Esophagus (tissue), 2 donors: ENCODE results near the gene COL8A2. TPM values are rescaled to one million over a fixed set of nuclear protein-coding genes. Genes with fewer than 3 reads are reported as not detected.

Experiments used
- H3K27ac ChIP-seq, 2 donors: one replicate each; pipeline ENCODE4 v1.5.1; 2013; ENCODE audit warnings: low read depth in 2 of 2, mild to moderate bottlenecking in 2 of 2, inconsistent platforms in 1 of 2, low read length in 1 of 2, moderate library complexity in 1 of 2
- H3K27me3 ChIP-seq, 2 donors: one replicate each; pipeline ENCODE4 v1.6.1; 2013; ENCODE audit warnings: low read length in 2 of 2, control low read depth in 1 of 2, mild to moderate bottlenecking in 1 of 2; ENCODE audit not compliant: insufficient read depth in 2 of 2, control insufficient read depth in 1 of 2
- H3K36me3 ChIP-seq, 2 donors: one replicate each; pipeline ENCODE4 v1.6.1; 2013; ENCODE audit warnings: low read length in 1 of 2; ENCODE audit not compliant: control insufficient read depth in 2 of 2, insufficient read depth in 2 of 2
- H3K4me1 ChIP-seq, 2 donors: one replicate each; pipeline ENCODE4 v1.6.1; 2013; ENCODE audit warnings: low read length in 1 of 2; ENCODE audit not compliant: control insufficient read depth in 2 of 2, insufficient read depth in 2 of 2
- H3K4me3 ChIP-seq, 2 donors: one replicate each; pipeline ENCODE4 v1.5.1; 2013; ENCODE audit warnings: low read length in 2 of 2, mild to moderate bottlenecking in 2 of 2, low read depth in 1 of 2, moderate library complexity in 1 of 2
- H3K9me3 ChIP-seq, 2 donors: one replicate each; pipeline ENCODE4 v1.6.1; 2013; ENCODE audit warnings: mild to moderate bottlenecking in 2 of 2, low read depth in 1 of 2, low read length in 1 of 2, moderate library complexity in 1 of 2; ENCODE audit not compliant: control insufficient read depth in 2 of 2, insufficient read depth in 1 of 2
- WGBS, 2 donors: extraction: QIAGEN DNeasy Blood & Tissue Kit; methylation state at CpG; one replicate each; pipeline ENCODE4 v1.1.7; 2013; 5-methylcytosine and 5-hydroxymethylcytosine counted together
- polyA plus RNA-seq, 2 donors: library from polyadenylated mRNA; stranded (reverse); fragments of 200-250 nt; gene quantifications; one replicate each; pipeline ENCODE4 v1.2.3, GENCODE V29; 2013
- donor health status: healthy with polysubstance abuse.
- donor health status: Bipolar disorder and iron deficiency.

COL8A2 gene
- polyA plus RNA-seq, 2 donors = 2.0 to 2.9 TPM

DNA sequence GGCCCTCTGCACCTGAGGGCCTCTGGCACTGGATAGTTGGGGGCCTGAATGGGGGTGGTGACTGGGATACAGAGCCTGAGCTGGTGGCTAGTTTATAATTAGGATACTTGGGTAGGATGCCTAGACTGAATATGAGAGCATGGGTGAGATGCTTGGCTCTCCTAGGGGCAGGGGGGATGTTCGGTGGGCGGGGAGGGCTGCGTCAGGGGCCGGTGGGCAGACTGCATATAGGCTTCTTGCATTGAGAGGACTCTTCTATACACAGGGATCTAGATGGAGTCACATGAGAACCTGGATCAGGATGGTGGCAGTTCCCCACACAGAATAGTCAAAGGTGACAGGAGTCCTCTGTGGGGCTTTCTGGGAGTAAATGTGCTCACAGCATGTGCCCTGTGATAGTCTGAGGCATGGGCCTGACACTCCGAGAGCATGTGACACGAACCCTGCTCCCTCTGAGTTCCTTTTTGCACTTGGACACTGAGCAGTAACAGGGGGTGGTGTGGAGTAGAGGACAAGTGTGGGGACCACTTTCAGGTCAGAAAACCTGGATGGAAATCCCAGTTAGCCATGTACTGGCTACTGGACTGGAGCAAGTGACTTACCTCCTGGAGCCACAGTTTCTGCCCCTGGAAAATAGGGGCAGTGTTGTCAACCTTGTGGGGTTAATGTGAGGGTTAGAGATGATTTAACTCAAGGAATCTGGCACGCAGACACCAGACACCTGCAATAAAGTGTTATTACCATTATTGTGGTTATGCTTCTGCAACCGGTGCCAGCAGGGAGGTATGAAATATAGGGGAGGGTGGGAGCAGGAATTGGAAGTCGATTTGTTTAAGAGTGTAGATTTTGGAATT lies 33.2 kb upstream of the COL8A2 start:
- Histone ChIP-seq H3K27me3 (no peaks in the 10 kb centered on the region), H3K4me3 (peak overlapping the region; percentile 95 to 98), H3K36me3 (peaks cover 0 to 2% of the 10 kb centered on the region in 2 donors), H3K27ac (peak overlapping the region; percentile 96 to 99), H3K9me3 (no peaks in the 10 kb centered on the region), H3K4me1 (peaks cover 20 to 35% of the 10 kb centered on the region in 2 donors)
- WGBS, 2 donors = 37% methylated on average over 9 of the region's 9 CpGs

DNA sequence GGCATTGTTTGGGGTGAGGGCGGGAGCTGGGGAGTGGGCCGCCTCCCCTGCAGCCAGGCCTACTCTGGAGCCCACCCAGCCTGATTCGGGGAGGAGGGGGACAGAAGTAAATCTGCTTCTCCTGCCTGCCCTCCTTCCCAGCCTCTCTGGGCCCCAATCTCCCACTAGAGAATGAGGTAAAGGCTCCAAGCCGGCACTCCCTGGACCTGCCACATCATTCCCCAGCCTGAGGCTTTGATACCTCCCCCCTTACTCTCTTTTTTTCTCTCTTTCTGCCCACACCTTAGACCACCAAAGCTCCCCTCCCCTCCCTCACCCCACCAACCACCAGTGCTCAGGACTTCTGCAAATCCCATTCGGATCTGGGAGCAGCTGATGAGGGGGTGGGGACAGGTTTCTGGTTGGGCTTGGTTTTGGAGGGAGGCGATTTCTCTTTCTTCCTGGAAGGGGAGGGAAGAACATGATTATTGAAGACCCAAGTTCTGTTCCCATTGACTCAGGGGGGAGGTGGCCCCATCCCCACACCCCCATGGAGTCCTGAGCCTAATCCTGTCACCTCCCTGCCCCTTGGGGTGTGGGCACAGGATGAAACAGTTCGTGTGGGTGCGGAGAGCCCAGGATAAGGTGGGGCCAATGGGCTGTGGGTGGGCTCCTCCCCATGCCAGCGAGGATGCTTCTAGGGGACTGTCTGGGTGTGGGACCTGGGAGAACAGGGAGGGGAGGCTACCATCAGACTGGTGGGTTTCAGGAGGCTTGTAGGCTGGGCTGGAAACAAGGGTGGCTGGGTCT lies 32.3 kb upstream of the COL8A2 start:
- H3K36me3 ChIP-seq = peaks cover 0 to 2% of the 10 kb centered on the region in 2 donors
- 2 to 12% methylated on average over 9 of the region's 9 CpGs for WGBS, 2 donors
- H3K9me3 ChIP-seq = no peaks in the 10 kb centered on the region
- peak overlapping the region; percentile 96 to 99 for H3K27ac ChIP-seq
- no peaks in the 10 kb centered on the region for H3K27me3 ChIP-seq
- H3K4me3 ChIP-seq = peak overlapping the region; percentile 95 to 98
- peaks cover 17 to 35% of the 10 kb centered on the region in 2 donors for H3K4me1 ChIP-seq

DNA sequence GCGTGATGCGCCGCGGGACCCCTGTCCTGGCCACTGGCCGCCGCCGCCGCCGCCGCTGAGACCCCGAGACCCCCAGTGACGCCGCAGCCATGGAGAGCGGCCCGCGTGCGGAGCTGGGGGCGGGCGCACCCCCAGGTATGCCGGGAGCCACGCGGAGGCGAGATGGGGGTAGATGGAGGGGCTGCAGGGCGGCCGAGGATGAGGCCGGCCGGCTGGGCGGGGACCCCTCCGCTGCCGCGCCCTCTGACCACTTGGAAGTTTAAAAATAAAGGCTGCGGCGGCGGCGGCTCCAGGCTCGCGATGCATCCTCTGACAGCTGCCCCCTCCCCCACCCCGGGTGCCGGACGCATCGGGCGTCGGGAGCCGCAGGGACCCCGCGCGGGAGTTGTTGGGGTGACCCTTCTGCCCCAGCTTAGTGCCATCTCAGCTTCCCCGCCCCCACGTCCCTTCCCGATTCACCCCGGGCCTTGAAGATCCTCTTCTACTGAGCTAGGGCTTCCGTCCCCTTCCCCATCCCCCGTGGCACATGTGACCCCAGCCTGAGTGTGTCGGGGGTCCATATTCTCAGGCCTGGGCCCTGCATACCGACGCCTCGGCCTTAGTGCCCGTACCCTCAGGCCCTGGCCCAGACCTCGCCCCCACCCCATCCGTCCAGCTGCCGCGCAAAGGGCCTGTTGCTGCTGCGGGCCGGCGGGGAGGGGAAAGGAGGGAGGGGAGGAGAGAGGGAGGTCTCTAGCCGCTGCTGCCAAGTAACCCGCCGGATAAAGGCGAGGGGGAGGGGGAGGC lies 31.5 kb upstream of the COL8A2 start:
- H3K36me3 ChIP-seq = peaks cover 0 to 2% of the 10 kb centered on the region in 2 donors
- WGBS, 2 donors = 1% methylated on average over 55 to 69 of the region's 69 CpGs

DNA sequence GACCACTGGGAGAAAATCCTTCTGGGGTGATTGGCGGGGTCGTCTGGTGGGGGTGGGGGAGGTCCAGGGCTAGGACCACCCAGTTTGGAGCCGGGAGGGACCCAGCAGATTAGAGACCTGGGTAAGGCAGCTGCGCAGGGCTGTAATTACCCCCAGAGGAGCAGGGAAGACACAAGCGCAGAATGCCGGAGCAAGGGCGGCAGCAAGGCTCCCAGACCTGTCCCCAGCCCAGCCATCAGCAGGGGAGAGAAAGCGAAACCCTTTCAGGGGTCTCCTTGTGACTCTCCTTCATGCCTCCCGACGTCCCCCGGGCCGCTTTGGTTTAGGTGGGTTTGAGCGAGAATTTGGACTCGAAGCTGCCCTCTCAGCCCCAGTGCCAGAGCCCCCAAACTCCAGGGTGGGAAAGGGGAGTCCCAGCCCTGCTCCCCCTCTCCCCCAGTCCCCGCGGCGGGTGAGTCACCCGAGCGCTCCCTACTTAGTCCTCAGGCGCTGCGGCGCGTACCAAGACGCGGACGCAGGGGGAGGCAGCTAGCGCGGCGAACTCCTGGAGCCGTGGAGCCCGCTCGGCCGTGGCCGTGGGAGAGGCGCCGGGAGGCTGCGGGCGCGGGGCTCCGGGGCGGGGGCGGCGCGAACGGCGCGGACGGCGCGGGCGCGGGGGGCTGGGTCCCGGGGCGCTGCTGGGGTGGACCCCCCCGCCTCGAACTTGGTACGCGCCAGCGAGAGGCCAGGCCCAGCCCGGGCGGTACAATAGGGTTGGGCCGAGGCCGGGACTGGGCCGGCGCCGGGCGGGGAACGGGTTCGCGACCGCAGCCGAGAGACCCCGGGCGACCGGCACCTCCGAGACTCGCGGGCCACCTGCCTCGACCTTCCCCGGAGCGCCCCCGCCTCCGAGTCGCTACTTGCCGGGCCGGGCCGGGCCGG lies 30.6 kb upstream of the COL8A2 start, which contains the start of gene MAP7D1:
TSS of gene MAP7D1 (plus strand) at position 753 of the 921 bp plus-strand sequence. CDS start 258 bp downstream, outside the sequence.
- H3K9me3 ChIP-seq = no peaks in the 10 kb centered on the region
- no peaks in the 10 kb centered on the region for H3K27me3 ChIP-seq
- H3K36me3 ChIP-seq = peaks cover 0 to 2% of the 10 kb centered on the region in 2 donors
- peak within 1 kb of the TSS; percentile 96 to 99 for H3K27ac ChIP-seq
- peak within 1 kb of the TSS; percentile 95 to 98 for H3K4me3 ChIP-seq
- WGBS, 2 donors = 1% methylated on average over 59 to 88 of the region's 88 CpGs
- H3K4me1 ChIP-seq = peaks cover 9 to 33% of the 10 kb centered on the region in 2 donors

More for the DNA sequence above, 31.5 kb upstream of the COL8A2 start:
- Histone ChIP-seq H3K4me3 (peak overlapping the region; percentile 95 to 98), H3K4me1 (peaks cover 13 to 32% of the 10 kb centered on the region in 2 donors), H3K9me3 (no peaks in the 10 kb centered on the region), H3K27ac (peak overlapping the region; percentile 96 to 99), H3K27me3 (no peaks in the 10 kb centered on the region)

DNA sequence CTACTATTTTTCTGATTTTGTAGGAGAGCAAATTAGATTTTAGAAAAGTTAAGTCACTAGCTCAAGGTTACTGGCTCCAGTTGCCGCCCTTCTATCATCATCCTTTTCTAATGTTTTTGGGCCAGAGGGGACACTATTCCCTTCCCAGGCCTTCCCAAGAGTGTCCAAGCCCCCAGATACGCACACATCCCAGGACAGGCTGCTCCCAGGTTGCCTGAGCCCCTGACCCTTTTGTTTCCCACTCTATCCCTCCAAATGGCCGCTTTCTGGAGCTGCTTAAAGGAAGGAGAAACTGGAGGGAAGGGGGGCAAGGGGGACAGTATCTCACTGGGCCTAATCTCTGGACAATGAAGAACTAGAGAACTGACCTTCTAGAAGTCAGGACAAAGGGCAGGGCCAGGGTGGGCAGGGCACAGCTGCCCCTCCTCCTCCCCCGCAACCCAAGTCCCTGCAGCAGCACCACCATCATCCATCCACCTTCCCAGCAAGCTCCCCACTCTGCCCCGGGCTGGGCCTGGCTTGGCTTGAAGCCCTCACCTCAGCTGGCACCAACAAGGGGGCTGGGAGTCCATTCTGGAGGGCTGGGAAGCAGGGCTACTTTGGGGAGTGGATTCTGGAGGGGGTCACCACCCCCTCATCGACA lies 29.9 kb upstream of the COL8A2 start:
- 47 to 58% methylated on average over 5 to 6 of the region's 6 CpGs for WGBS, 2 donors
- Histone ChIP-seq H3K27me3 (no peaks in the 10 kb centered on the region), H3K4me1 (peaks cover 5 to 33% of the 10 kb centered on the region in 2 donors), H3K4me3 (peak overlapping the region; percentile 95 to 98), H3K27ac (peak overlapping the region; percentile 96 to 99), H3K9me3 (no peaks in the 10 kb centered on the region), H3K36me3 (peaks cover 0 to 2% of the 10 kb centered on the region in 2 donors)

DNA sequence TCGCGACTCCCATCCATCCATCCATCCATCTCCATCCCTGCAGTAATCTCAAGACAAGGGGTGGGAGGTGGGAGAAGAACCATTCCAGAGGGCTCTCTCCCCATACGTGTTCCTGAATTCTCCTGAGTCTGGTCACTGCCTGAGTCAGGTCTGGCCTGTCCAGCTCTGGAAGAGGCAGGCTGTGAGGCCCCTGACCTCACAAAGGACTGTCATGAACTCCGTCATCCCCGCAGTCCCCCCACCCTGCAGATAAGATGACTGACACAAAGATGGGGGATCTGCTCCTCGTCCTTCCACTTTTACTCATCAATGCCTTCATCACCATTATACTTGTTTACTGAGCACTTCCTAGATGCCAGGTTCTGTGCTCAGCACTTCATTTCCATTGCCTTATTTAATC lies 29.3 kb upstream of the COL8A2 start:
- 92 to 93% methylated on average over 6 of the region's 6 CpGs for WGBS, 2 donors
- peaks cover under 1 to 29% of the 10 kb centered on the region in 2 donors for H3K4me1 ChIP-seq

DNA sequence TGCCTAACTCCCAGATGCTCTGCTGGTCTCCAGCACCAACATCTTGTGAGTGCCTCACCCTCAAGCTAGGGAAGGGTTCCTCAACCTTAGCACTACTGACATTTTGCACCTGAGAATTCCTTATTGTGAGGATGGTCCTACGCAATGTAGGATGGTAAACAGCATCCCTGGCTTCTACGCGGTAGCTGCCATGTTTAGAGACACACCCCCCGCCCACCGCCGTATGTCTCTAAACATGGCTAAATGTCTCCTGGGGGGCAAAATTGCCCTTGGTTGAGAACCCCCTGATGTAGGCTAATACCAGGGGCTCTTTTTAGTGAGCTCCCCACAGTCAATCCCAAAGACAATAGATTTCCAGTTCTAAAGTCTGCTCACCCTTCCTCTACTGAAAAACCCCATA lies 28.5 kb upstream of the COL8A2 start:
- no peak overlapping the region for H3K27ac ChIP-seq
- no peak overlapping the region for H3K4me3 ChIP-seq
- WGBS, 2 donors = 94 to 97% methylated on average over 6 of the region's 6 CpGs
- H3K9me3 ChIP-seq = no peaks in the 10 kb centered on the region
- no peaks in the 10 kb centered on the region for H3K27me3 ChIP-seq
- peaks cover 0 to 26% of the 10 kb centered on the region in 2 donors for H3K4me1 ChIP-seq
- H3K36me3 ChIP-seq = no peaks in the 10 kb centered on the region

More for the DNA sequence above, 29.3 kb upstream of the COL8A2 start:
- no peaks in the 10 kb centered on the region for H3K36me3 ChIP-seq
- H3K4me3 ChIP-seq = no peak overlapping the region
- H3K27me3 ChIP-seq = no peaks in the 10 kb centered on the region
- no peak overlapping the region for H3K27ac ChIP-seq
- H3K9me3 ChIP-seq = no peaks in the 10 kb centered on the region

DNA sequence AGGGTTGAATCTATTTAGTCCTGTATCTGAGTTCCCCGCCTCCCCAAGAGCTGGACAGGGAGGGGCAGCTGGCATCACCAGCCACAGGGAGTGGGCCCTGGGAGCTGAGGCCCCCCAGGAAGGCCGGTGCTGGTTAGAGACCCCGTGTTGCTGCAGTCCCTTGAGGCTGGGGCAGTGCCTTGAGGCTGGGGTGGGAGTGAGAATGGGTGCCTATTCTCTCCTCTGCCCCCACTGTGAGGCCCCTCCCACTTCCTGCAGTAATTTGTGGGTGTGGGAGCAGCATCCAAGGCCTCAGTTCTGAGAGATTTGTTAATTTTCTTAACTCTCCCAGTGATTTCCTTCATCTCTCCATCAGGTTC lies 26.8 kb upstream of the COL8A2 start:
- no peak overlapping the region for H3K4me3 ChIP-seq
- no peaks in the 10 kb centered on the region for H3K9me3 ChIP-seq
- H3K27me3 ChIP-seq = no peaks in the 10 kb centered on the region
- no peaks in the 10 kb centered on the region for H3K36me3 ChIP-seq
- H3K27ac ChIP-seq = peak overlapping the region; percentile 96 to 100
- 42 to 49% methylated on average over 3 of the region's 3 CpGs for WGBS, 2 donors
- peaks cover 0 to 20% of the 10 kb centered on the region in 2 donors for H3K4me1 ChIP-seq
